HG03460 (cell line): Measurements from ENCODE around the gene FCHSD2.

Experiments used
- ATAC-seq: cut with Tn5 transposase; IDR thresholded peaks from one replicate; pipeline ENCODE4 v1.9.1; 2021; ENCODE audit not compliant: unreplicated experiment

FCHSD2 gene

GRCh38 chr11:73172992-73173656, 31.0 kb upstream of the FCHSD2 start:
- no peak for ATAC-seq

- ATAC-seq: no peak
Measured at GRCh38 chr11:73171436-73172161, 29.5 kb upstream of the FCHSD2 start.

DNA sequence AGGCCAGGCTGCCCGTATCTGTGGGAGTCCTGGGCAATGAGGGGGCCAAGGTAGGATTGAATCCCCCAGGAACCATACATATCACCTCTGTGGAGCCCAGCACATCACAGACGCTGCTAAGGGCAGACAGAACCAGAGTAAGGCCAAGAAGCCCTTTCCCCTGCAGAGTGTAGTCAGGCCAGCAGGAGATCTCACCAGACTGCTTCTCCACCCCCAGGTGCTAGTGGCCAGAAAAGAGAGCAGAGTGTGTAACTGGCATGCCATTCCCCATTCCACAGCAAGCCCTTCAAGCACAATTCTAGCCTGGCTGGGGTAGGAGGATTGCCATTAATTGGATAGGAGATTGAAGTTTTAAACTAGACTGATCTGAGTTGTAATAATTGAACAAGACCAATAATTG, 28.0 kb upstream of the FCHSD2 start:
- no peak for ATAC-seq

DNA sequence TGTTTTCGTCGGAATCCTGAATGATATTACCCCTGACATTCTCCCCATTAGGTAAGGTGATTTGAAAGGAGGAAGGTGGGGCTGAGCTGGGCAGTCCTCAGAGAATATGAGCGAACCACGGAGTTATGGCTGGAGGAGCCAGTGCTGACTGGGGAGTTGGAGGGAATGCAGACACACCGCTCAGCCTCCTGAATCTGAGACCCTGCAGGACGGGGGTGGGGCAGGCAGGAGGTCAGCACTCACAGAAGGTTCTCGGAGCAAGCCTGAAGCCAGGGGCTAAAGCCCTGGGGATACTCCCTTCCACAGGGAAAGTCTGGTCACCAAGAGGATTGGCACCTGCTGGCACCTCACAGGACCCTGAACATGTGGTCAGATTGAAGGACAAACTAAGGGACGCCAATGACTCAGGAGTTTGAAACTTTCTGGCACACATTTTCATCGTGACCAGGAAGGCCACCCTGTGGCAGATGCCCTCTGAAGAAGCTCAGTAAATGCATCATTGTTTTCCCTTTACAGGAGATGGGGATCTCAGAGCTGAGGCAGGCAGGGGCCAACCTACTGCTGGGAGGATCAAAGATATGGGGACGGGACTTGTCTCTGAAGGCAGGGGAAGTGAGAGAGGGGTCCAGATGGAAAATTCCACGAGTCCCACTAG, 26.9 kb upstream of the FCHSD2 start:
- no peak for ATAC-seq

- no peak for ATAC-seq
Measured at GRCh38 chr11:73167363-73167954, 25.3 kb upstream of the FCHSD2 start.

DNA sequence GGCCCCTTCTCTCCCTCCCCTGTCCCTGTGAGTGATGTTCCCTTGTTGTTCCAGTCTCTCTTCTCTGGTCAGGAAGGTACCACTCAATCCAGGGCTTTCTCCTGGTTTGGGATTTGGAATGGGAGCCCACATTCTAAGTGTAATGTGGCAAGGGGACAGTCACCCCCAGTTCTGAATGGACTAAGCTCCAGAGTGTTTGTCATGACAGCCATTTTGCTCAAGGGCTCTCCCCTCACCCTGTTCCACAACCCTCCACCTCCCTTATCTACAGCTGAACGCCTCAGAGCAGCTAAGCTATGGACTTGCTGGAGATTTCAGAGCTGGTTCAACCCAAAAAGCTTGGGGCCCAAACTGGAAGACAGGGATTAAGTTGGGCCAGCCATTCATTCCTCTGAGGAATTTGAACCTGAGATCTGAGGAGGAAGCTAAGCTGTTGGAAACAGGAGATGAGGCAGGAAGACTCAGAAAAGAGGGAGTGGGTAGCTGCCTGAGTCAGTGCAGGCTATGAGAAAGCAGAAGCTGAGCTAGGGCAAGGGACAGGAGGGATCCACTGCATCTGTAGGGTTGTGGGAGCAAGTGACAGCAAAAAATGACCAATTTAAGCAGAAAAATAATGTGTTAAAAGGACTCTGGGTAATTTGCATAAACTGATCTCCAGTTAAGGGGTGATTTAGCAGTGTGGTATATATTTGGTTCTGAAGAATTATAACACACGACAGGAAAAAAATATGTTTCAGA, 22.9 kb upstream of the FCHSD2 start:
- ATAC-seq: no peak

DNA sequence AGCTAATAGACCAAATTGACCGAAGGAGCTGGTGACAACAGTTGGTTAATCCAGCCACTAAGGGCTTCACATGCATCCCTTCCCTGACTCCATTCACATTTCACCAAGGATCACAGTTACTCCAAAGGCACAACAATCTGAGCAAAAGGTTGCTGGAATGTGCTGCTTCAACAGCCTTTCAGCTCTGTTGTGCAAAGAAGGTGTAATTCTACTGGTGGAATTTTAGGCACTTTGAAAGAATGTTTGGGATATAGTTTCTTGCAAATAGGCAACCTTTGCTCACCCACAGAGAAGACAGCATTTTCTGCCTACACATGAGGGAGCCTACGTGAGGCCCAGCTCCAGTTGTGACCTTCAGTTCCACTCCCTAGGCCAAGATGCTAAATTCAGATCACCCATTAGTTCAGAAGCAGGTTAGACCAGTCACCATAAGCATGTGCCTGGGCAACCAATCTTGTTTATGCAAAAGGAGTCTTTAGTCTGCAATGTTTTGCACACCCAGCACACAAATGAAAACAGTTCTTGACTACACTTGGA, 21.6 kb upstream of the FCHSD2 start:
- no peak for ATAC-seq

GRCh38 chr11:73162196-73162740, 20.1 kb upstream of the FCHSD2 start:
- no peak for ATAC-seq

GRCh38 chr11:73160005-73160760, 18.1 kb upstream of the FCHSD2 start:
- no peak for ATAC-seq

DNA sequence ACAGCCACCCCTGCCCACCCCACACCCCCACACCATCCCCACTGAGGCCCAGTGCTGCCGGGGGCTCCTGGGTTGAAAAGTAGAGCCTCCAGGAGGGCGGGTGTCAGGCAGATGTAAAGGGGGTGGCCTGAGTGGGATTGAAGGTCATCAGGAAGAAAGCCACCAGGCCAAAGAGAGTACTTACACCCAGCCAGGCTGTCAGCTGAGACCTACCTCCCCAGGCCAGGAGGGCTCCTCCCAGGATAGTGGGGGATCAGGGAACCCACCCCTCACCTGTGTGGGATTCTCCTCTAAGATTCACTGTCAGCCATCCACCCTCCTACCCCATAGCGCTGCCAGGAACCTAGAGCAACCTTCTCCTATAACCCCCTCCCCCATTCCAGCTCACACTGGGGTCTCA, 17.2 kb upstream of the FCHSD2 start:
- no peak for ATAC-seq

DNA sequence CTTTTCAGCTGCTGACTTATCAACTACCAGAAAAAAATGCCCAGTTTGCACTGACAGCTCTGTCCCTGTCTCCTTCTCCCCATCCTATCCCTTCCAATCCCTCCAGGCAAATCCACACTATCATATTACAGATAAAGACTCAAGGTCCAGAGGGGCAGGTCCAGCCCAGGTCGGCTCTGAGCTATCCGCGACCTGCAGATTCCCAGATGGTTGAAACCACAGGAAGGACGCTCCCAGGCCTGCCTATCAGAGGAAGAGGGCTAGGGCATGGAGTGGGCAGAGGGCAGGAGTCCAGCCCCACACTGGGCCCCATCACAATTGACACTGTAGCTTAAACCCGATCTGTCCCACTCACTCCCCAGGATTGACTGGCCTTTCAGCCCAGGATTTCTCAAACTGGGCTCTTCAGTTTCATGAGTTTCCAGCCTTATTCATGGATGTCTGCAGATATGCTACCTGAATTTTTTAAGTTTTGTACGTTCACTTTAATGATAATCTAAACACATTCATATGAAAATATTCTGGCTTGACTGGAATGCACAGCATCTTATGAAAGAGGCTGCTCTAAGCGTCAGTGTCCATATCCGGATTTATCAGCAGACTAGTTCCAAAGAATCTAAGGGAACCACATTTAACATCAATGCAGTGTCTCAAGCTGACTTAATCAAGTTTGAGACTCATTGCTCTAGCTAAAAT, 16.4 kb upstream of the FCHSD2 start:
- ATAC-seq: no peak

GRCh38 chr11:73157101-73158010, 15.2 kb upstream of the FCHSD2 start:
- ATAC-seq: peak; percentile 32

DNA sequence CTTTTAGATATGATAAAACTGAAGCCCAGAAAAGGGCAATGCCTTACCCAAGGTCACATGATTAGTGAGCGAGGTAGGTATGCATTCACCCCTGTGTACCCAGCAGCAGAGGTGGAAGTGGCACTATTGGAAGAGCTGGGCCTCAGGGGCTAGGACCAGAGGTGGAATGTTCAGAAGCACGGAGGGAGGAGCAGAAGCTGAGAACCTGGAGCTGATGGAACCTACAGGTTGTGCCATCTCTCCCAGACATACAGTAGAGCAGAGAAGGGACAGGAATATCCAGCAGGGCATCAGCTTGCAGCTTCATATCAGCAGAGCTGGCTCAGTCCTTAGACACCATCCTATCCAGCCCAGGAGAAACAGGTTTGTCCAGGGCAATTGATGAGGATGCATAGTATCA, 14.6 kb upstream of the FCHSD2 start:
- ATAC-seq: no peak

DNA sequence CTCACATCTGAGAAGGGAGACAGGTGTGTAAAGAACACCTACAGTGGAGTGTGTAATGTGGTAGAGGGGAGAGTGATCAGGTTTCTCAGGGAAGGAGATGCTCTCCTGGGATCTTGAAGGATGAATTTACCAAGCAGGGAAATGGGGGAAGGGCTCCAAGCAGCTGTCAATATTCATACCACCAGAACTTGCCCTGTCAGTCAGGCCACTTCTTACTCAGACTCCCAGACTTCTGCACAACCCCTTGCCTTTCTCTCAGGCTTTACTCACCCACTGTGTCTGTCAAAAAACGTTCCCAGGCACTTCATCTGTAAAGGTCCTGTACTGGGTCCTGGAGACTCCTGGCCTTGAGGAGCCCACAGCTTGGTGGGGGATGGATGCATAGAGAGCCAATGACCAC, 14.0 kb upstream of the FCHSD2 start:
- no peak for ATAC-seq

DNA sequence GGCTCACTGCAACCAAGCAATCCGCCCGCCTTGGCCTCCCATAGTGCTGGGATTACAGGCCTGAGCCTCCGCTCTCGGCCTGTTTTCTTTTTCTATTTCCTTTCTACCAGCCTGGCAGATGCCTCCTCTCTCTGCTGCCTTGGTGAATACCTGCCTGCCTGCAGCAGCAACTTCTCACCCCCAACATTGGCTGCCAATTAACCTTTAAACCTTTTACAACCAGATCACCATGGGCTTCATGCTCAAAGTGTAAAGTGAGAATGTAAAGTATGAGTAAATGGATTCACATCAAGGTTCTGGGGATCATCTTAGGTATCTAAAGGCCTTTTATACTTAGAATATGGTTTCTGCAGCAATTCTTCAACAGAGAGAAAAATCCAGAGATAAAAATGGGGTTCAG, 13.0 kb upstream of the FCHSD2 start:
- ATAC-seq: no peak

- ATAC-seq: peak; percentile 42
Measured at GRCh38 chr11:73154178-73154577, 12.1 kb upstream of the FCHSD2 start.

DNA sequence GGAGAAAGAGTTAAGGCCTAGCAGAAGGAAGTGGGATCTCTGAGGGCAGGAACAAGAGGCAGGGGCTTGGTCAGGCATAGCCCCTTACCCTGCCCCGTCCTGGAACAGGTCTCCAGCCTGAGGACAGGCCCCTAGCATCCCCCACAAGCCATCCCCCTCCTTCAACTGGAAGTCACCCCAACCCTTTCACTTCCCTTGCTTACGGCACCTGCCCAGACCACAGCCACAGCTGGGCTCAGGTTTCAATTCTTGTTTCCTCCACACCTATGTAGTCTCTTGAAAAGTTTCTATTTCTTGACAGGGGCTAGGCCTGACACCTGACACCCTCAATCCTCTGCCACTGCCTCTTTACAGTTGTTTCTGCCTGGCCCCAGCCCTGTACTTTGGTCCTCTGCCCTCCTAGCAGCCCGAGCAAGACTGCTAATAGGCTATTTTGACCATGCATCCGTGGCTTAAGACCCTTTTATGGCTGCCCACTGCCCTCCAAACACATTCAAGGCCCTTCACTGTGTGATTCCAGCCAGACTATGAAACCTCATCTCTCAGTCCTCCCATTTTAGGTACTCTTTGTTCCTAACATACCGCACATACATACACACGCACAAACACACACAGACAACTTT, 10.9 kb upstream of the FCHSD2 start:
- ATAC-seq: peak; percentile 56
